WTC11 (cell line): ENCODE measurements around the gene TMEM176A. TPM values are rescaled to one million over a fixed set of nuclear protein-coding genes. Genes with fewer than 3 reads are reported as not detected.

Source experiments
- ATAC-seq: fragments of 200-7000 bp; cut with Tn5 transposase; 2 replicates; pipeline ENCODE4 v1.10.0; 2021; ENCODE audit warnings: mild to moderate bottlenecking, moderate library complexity
- CTCF ChIA-PET: fragments of 300-600 bp; sonication (Branson Sonifier 250); formaldehyde crosslinking; loops from one replicate; lab custom pipeline; 2021; ENCODE audit warnings: antibody characterized with exemption; lab: Charles Lee
- POLR2A ChIA-PET: fragments of 350-600 bp; sonication (Branson Sonifier 250); formaldehyde crosslinking; loops from one replicate; lab custom pipeline; 2021; ENCODE audit warnings: antibody characterized with exemption; lab: Charles Lee
- DNase-seq: peaks from one replicate; pipeline ENCODE4 v3.0.0; 2021; ENCODE audit warnings: low spot score
- H3K27ac Mint-ChIP-seq: 2 replicates; pipeline ENCODE4 v1.8.0; 2021; ENCODE audit warnings: mixed read lengths
- H3K27me3 Mint-ChIP-seq: 2 replicates; pipeline ENCODE4 v1.8.0; 2021; ENCODE audit warnings: low read depth, mild to moderate bottlenecking, moderate library complexity, mixed read lengths
- H3K36me3 Mint-ChIP-seq: 2 replicates; pipeline ENCODE4 v1.8.0; 2021; ENCODE audit warnings: mixed read lengths
- H3K4me1 Mint-ChIP-seq: 2 replicates; pipeline ENCODE4 v1.8.0; 2022; ENCODE audit warnings: mixed read lengths
- H3K4me3 Mint-ChIP-seq: 2 replicates; pipeline ENCODE4 v1.8.0; 2021; ENCODE audit warnings: mild to moderate bottlenecking, moderate library complexity, mixed read lengths
- H3K9me3 Mint-ChIP-seq: 2 replicates; pipeline ENCODE4 v1.8.0; 2021; ENCODE audit warnings: mixed read lengths
- CREM ChIP-seq: sonication (generic); formaldehyde crosslinking; IDR thresholded peaks from 2 replicates; pipeline ENCODE4 v1.8.1; 2022; ENCODE audit warnings: mild to moderate bottlenecking, missing genetic modification reagents, moderate library complexity
- JAZF1 ChIP-seq: fragments of 250-450 bp; sonication (Bioruptor Pico); IDR thresholded peaks from 2 replicates; pipeline ENCODE4 v1.9.0; 2021; ENCODE audit warnings: moderate library complexity, mild to moderate bottlenecking, inconsistent platforms
- JUN ChIP-seq: sonication (generic); formaldehyde crosslinking; IDR thresholded peaks from 2 replicates; pipeline ENCODE4 v1.8.0; 2023; ENCODE audit warnings: mild to moderate bottlenecking, missing genetic modification reagents
- KAT7 ChIP-seq: sonication (generic); formaldehyde crosslinking; IDR thresholded peaks from 2 replicates; pipeline ENCODE4 v1.8.1; 2023; ENCODE audit warnings: missing genetic modification reagents, mild to moderate bottlenecking, borderline replicate concordance
- NR1H2 ChIP-seq: sonication (generic); formaldehyde crosslinking; IDR thresholded peaks from 2 replicates; pipeline ENCODE4 v1.9.0; 2021; ENCODE audit warnings: mild to moderate bottlenecking, moderate library complexity, missing genetic modification reagents
- SMAD3 ChIP-seq: sonication (generic); formaldehyde crosslinking; IDR thresholded peaks from 2 replicates; pipeline ENCODE4 v1.8.0; 2022; ENCODE audit warnings: missing genetic modification reagents, mild to moderate bottlenecking, borderline replicate concordance
- ZNF121 ChIP-seq: sonication (generic); formaldehyde crosslinking; IDR thresholded peaks from 2 replicates; pipeline ENCODE4 v1.8.0; 2023; ENCODE audit warnings: missing genetic modification reagents
- ZNF219 ChIP-seq: sonication (generic); formaldehyde crosslinking; IDR thresholded peaks from 2 replicates; pipeline ENCODE4 v1.8.0; 2023; ENCODE audit warnings: missing genetic modification reagents, mild to moderate bottlenecking, borderline replicate concordance
- ZNF232 ChIP-seq: sonication (generic); formaldehyde crosslinking; IDR thresholded peaks from 2 replicates; pipeline ENCODE4 v1.8.0; 2022; ENCODE audit warnings: mild to moderate bottlenecking, missing genetic modification reagents
- ZNF396 ChIP-seq: fragments of 250-450 bp; sonication (Bioruptor Pico); IDR thresholded peaks from 2 replicates; pipeline ENCODE4 v1.8.0; 2021; ENCODE audit warnings: mild to moderate bottlenecking, moderate library complexity, borderline replicate concordance
- total RNA-seq: library from RNA; stranded (reverse); gene quantifications from 3 replicates; pipeline ENCODE4 v1.2.3, GENCODE V29; 2021
- TF ChIP-seq, protein P1 (sequence below): fragments of 250-450 bp; sonication (Bioruptor Pico); IDR thresholded peaks from 2 replicates; pipeline ENCODE4 v1.9.0; 2021; ENCODE audit warnings: mild to moderate bottlenecking
- TF ChIP-seq, protein P2 (sequence below): sonication (generic); formaldehyde crosslinking; conservative IDR thresholded peaks from 2 replicates; pipeline ENCODE4 v1.8.1; 2022; ENCODE audit warnings: mild to moderate bottlenecking, missing genetic modification reagents
- TF ChIP-seq, protein P3 (sequence below): sonication (generic); formaldehyde crosslinking; IDR thresholded peaks from 2 replicates; pipeline ENCODE4 v1.8.0; 2022; ENCODE audit warnings: mild to moderate bottlenecking, missing genetic modification reagents
- TF ChIP-seq, protein P4 (sequence below): sonication (generic); formaldehyde crosslinking; IDR thresholded peaks from 2 replicates; pipeline ENCODE4 v1.8.1; 2023; ENCODE audit warnings: mild to moderate bottlenecking, moderate library complexity, missing genetic modification reagents
- TF ChIP-seq, protein P5 (sequence below): sonication (generic); formaldehyde crosslinking; IDR thresholded peaks from 2 replicates; pipeline ENCODE4 v1.8.1; 2023; ENCODE audit warnings: mild to moderate bottlenecking, missing genetic modification reagents, moderate library complexity
- TF ChIP-seq, protein P6 (sequence below): sonication (generic); formaldehyde crosslinking; IDR thresholded peaks from 2 replicates; pipeline ENCODE4 v1.8.1; 2022; ENCODE audit warnings: missing genetic modification reagents, borderline replicate concordance

Gene TMEM176A
- total RNA-seq, 1 experiment from 2014 or later: 0.74 TPM

DNA sequence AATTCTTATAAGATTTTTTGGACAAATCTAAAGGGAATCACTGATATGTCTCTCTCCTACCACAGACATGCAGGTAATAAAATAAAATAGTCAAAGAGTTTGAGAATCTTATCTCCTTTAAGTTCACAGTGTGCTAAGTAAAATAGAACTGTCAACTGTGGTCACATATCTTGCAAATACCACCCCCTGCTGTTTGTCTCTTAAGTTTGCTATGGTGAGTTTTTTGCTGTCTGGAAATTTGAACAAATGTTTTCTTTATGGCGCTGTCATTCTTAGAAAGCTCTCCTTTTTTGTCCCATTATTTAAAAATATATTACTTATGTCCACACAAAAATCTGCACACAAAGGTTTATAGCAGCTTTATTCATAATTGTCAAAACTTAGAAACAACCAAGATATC is 43.7 kb upstream of the TMEM176A start (continued):
- TF ChIP-seq, protein P1, sequence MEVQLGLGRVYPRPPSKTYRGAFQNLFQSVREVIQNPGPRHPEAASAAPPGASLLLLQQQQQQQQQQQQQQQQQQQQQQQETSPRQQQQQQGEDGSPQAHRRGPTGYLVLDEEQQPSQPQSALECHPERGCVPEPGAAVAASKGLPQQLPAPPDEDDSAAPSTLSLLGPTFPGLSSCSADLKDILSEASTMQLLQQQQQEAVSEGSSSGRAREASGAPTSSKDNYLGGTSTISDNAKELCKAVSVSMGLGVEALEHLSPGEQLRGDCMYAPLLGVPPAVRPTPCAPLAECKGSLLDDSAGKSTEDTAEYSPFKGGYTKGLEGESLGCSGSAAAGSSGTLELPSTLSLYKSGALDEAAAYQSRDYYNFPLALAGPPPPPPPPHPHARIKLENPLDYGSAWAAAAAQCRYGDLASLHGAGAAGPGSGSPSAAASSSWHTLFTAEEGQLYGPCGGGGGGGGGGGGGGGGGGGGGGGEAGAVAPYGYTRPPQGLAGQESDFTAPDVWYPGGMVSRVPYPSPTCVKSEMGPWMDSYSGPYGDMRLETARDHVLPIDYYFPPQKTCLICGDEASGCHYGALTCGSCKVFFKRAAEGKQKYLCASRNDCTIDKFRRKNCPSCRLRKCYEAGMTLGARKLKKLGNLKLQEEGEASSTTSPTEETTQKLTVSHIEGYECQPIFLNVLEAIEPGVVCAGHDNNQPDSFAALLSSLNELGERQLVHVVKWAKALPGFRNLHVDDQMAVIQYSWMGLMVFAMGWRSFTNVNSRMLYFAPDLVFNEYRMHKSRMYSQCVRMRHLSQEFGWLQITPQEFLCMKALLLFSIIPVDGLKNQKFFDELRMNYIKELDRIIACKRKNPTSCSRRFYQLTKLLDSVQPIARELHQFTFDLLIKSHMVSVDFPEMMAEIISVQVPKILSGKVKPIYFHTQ (CRISPR knock-in tag): no peak

DNA sequence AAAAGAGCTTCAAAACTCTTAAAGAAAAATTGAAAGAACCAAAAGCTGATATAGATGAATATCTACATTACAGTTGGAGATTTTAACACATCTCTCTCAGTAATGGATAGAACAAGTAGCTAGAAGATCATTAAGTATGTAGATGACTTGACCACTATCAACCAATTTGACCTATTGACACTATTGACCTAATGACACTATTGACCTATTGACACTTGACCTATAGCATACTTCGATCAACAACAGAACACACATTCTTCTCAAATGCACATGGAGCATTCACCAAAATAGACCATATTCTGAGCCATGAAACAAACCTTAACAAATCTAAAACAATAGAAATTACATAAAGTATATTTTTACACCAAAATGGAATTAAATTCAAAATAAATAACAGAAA is 41.1 kb upstream of the TMEM176A start:
- Mint-ChIP-seq H3K4me3 (no peak overlapping the region), H3K27me3 (peaks cover 47% of the 10 kb centered on the region), H3K36me3 (0 out of 2 replicates have a peak, but pooled peaks cover 5% of the 10 kb centered on the region), H3K9me3 (peaks cover 15% of the 10 kb centered on the region), H3K27ac (no peak overlapping the region), H3K4me1 (peaks cover 4% of the 10 kb centered on the region)
- DNase-seq: no peak
- no peak for ATAC-seq
- ChIA-PET POLR2A (no interaction called here), CTCF (no interaction called here)
- no peak for TF ChIP-seq NR1H2 (CRISPR knock-in tag)
- TF ChIP-seq JAZF1 (CRISPR knock-in tag): no peak
- no peak for TF ChIP-seq ZNF232
- TF ChIP-seq, protein P2, sequence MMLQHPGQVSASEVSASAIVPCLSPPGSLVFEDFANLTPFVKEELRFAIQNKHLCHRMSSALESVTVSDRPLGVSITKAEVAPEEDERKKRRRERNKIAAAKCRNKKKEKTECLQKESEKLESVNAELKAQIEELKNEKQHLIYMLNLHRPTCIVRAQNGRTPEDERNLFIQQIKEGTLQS (CRISPR knock-in tag): no peak
- TF ChIP-seq, protein P3, sequence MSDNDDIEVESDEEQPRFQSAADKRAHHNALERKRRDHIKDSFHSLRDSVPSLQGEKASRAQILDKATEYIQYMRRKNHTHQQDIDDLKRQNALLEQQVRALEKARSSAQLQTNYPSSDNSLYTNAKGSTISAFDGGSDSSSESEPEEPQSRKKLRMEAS (CRISPR knock-in tag): no peak

DNA sequence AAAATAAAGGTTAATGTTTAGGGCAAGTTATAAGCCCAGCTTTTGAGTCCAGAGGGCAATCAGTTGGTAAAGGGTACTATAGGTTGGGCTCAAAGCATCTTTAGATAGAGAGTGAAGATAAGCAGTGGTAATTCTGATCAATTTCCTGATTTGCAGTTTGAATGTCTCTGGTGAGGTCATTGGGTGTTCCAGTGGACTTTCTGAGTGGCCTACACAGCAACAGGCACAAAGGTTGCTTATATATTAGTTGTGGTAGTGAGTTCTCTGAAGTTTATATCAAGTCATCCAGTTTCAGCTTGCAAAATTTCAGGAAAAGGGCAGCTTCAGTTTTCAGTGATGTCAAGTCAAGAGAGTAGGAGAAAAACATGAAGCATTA is 34.2 kb upstream of the TMEM176A start:
- ATAC-seq: no peak
- peaks cover 17% of the 10 kb centered on the region for H3K4me1 Mint-ChIP-seq
- POLR2A ChIA-PET: no interaction called here

More for the DNA sequence above, 34.2 kb upstream of the TMEM176A start:
- TF ChIP-seq ZNF232 (no peak), KAT7 (CRISPR knock-in tag) (no peak), ZNF396 (no peak), ZNF219 (CRISPR knock-in tag) (no peak), ZNF121 (CRISPR knock-in tag) (no peak), JUN (CRISPR knock-in tag) (no peak), CREM (no peak), SMAD3 (CRISPR knock-in tag) (no peak)
- TF ChIP-seq, protein P4, sequence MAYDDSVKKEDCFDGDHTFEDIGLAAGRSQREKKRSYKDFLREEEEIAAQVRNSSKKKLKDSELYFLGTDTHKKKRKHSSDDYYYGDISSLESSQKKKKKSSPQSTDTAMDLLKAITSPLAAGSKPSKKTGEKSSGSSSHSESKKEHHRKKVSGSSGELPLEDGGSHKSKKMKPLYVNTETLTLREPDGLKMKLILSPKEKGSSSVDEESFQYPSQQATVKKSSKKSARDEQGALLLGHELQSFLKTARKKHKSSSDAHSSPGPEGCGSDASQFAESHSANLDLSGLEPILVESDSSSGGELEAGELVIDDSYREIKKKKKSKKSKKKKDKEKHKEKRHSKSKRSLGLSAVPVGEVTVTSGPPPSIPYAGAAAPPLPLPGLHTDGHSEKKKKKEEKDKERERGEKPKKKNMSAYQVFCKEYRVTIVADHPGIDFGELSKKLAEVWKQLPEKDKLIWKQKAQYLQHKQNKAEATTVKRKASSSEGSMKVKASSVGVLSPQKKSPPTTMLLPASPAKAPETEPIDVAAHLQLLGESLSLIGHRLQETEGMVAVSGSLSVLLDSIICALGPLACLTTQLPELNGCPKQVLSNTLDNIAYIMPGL: no peak
- TF ChIP-seq, protein P5, sequence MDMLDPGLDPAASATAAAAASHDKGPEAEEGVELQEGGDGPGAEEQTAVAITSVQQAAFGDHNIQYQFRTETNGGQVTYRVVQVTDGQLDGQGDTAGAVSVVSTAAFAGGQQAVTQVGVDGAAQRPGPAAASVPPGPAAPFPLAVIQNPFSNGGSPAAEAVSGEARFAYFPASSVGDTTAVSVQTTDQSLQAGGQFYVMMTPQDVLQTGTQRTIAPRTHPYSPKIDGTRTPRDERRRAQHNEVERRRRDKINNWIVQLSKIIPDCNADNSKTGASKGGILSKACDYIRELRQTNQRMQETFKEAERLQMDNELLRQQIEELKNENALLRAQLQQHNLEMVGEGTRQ: no peak
- TF ChIP-seq, protein P6, sequence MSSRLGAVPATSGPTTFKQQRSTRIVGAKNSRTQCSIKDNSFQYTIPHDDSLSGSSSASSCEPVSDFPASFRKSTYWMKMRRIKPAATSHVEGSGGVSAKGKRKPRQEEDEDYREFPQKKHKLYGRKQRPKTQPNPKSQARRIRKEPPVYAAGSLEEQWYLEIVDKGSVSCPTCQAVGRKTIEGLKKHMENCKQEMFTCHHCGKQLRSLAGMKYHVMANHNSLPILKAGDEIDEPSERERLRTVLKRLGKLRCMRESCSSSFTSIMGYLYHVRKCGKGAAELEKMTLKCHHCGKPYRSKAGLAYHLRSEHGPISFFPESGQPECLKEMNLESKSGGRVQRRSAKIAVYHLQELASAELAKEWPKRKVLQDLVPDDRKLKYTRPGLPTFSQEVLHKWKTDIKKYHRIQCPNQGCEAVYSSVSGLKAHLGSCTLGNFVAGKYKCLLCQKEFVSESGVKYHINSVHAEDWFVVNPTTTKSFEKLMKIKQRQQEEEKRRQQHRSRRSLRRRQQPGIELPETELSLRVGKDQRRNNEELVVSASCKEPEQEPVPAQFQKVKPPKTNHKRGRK (CRISPR knock-in tag): no peak
- Mint-ChIP-seq H3K27ac (no peak overlapping the region), H3K27me3 (peaks cover 10% of the 10 kb centered on the region), H3K9me3 (peaks cover 11% of the 10 kb centered on the region), H3K4me3 (no peak overlapping the region), H3K36me3 (0 out of 2 replicates have a peak, but pooled peaks cover 6% of the 10 kb centered on the region)
- no peak for DNase-seq
- CTCF ChIA-PET: no interaction called here
